GM18867 (cell line): ENCODE data around the gene ATXN7L3.
"Not testable (repeated sequence)": the region's sequence is repeated elsewhere in the genome, so short reads cannot be mapped to it uniquely, and the experiment has no call there.

Source experiments
- ATAC-seq: cut with Tn5 transposase; IDR thresholded peaks from one replicate; pipeline ENCODE4 v1.9.1; 2021; ENCODE audit warnings: mild to moderate bottlenecking, moderate library complexity; ENCODE audit not compliant: unreplicated experiment

ATXN7L3 gene

GRCh38 chr17:44199553-44200477 is at the start of gene ATXN7L3:
TSS of gene ATXN7L3 (minus strand) at chr17:44199884. CDS start at chr17:44198070, 1,814 bp downstream.
- ATAC-seq, result peak; percentile 65

GRCh38 chr17:44247876-44248736 is 48.4 kb upstream of the ATXN7L3 start:
- no peak for ATAC-seq

GRCh38 chr17:44247440-44247841 is 47.8 kb upstream of the ATXN7L3 start:
- ATAC-seq, result no peak

GRCh38 chr17:44241106-44241624 is 41.5 kb upstream of the ATXN7L3 start:
- no peak for ATAC-seq

GRCh38 chr17:44237886-44238285 is 38.2 kb upstream of the ATXN7L3 start:
- ATAC-seq, result not testable (repeated sequence)

GRCh38 chr17:44236444-44236991 is 36.8 kb upstream of the ATXN7L3 start:
- ATAC-seq, result no peak

GRCh38 chr17:44235583-44235936 is 35.9 kb upstream of the ATXN7L3 start:
- no peak for ATAC-seq

- ATAC-seq, result no peak
Measured at GRCh38 chr17:44233582-44233981, 33.9 kb upstream of the ATXN7L3 start.

GRCh38 chr17:44232061-44232460 is 32.4 kb upstream of the ATXN7L3 start:
- no peak for ATAC-seq

GRCh38 chr17:44230140-44230539 is 30.5 kb upstream of the ATXN7L3 start:
- ATAC-seq, result no peak

- no peak for ATAC-seq
Measured at GRCh38 chr17:44229090-44229489, 29.4 kb upstream of the ATXN7L3 start.

- no peak for ATAC-seq
Measured at GRCh38 chr17:44223541-44224071, 23.9 kb upstream of the ATXN7L3 start.

GRCh38 chr17:44222112-44222869 is 22.6 kb upstream of the ATXN7L3 start:
- no peak for ATAC-seq

- no peak for ATAC-seq
Measured at GRCh38 chr17:44221862-44222111, 22.1 kb upstream of the ATXN7L3 start.

GRCh38 chr17:44221084-44221861 is 21.6 kb upstream of the ATXN7L3 start:
- no peak for ATAC-seq

- ATAC-seq, result peak; percentile 7
Measured at GRCh38 chr17:44220213-44221083, 20.8 kb upstream of the ATXN7L3 start.

GRCh38 chr17:44219616-44220212 is 20.0 kb upstream of the ATXN7L3 start, which contains the start of gene UBTF:
TSS of gene UBTF (minus strand) at chr17:44219675. CDS start at chr17:44218229, 1,446 bp downstream.
- peak; percentile 15 for ATAC-seq

GRCh38 chr17:44219108-44219615 is 19.5 kb upstream of the ATXN7L3 start:
- ATAC-seq, result peak; percentile 42
